ENCODE results near the gene GNRHR.

GRCh38 chr4:67719953-67720617 lies 34.1 kb downstream of the GNRHR start:
- TF ChIP-seq CTCF (IDR thresholded peaks at IDR 0.05) (no peak), ZFX (IDR thresholded peaks at IDR 0.05; ENCODE audit: borderline replicate concordance) (no peak)

Measured in 22Rv1 (cell line).